LNCAP (cell line): ENCODE results near the gene TUSC1.

Source experiments
- TF ChIP-seq, protein P1 (sequence below): fragments of 450-650 bp; IDR thresholded peaks from 2 replicates; pipeline ENCODE4 v1.5.1; 2017; ENCODE audit warnings: mild to moderate bottlenecking

TUSC1 gene

DNA sequence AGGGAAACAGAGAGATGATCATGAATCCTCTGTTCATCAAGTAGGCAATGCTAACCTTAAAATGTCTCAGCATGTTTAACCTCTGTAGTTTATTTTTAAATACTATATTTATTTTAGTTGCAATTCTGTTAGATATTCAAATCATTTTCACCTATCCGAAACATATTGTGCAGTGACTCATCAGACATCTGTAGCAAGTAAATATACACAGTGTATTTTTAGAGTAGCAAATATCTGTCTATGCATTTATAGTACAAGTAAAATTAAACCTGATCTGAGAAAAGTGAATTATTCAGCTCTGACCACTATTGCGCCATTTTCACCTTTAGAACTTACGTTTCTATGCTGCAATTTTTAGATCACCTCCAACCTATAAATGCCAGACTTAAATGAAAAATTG lies 24.3 kb upstream of the TUSC1 start:
- TF ChIP-seq, protein P1, sequence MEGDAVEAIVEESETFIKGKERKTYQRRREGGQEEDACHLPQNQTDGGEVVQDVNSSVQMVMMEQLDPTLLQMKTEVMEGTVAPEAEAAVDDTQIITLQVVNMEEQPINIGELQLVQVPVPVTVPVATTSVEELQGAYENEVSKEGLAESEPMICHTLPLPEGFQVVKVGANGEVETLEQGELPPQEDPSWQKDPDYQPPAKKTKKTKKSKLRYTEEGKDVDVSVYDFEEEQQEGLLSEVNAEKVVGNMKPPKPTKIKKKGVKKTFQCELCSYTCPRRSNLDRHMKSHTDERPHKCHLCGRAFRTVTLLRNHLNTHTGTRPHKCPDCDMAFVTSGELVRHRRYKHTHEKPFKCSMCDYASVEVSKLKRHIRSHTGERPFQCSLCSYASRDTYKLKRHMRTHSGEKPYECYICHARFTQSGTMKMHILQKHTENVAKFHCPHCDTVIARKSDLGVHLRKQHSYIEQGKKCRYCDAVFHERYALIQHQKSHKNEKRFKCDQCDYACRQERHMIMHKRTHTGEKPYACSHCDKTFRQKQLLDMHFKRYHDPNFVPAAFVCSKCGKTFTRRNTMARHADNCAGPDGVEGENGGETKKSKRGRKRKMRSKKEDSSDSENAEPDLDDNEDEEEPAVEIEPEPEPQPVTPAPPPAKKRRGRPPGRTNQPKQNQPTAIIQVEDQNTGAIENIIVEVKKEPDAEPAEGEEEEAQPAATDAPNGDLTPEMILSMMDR, result no peak

DNA sequence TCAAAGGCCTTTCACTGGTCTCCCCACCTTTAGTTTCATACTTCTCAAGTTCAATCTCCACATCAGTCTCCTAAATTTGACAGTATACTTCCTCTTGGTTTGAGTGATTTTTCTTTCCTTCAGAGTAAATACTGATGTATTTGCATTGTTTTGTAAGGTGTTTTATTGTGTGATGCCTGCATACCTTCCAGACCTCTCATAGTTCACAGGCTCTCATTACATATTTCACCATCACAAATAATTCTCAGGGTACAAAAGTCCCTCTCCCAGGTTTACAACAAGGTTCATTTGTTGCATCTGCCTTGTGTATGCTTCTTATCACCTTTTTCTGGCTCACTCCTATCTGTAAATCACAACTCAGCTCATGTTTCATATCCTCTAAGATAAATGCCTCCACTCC lies 22.2 kb upstream of the TUSC1 start:
- TF ChIP-seq, protein P1, result no peak

DNA sequence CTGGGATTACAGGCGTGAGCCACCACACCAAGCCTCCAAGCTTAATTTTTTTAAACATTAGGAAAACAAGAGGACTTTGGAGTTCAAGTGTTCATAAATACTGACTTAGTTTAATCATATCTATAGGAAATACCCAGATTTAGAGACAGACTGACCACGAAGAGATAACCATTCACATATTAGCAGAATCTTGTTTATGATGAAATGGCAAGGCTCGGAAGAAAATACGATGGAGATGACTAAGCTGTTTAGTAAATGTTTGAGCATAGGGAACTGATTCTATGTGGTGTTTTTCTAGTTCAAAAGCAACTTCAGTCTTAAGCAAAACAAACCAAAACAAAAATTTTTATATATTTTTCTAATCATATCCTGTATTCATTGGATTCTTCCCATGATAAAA lies 13.5 kb upstream of the TUSC1 start:
- TF ChIP-seq, protein P1, result no peak

DNA sequence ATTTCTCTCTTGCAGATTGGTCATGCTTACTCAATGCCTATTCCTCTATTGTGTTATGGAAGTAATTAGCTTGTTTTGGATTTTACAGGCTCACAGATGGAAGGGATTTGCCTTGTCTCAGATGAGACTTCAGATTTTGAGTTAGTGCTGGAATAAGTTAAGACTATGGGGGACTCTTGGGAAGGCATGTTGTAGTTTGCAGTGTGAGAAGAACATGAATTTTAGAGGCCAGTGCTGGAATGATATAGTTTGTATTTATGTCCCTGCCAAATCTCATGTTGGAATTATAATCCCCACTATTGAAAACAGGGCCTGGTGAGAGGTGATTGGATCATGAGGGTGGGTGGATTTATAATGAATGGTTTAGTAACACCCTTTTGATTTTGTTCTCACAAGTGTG lies 6.1 kb upstream of the TUSC1 start:
- TF ChIP-seq, protein P1, result no peak

DNA sequence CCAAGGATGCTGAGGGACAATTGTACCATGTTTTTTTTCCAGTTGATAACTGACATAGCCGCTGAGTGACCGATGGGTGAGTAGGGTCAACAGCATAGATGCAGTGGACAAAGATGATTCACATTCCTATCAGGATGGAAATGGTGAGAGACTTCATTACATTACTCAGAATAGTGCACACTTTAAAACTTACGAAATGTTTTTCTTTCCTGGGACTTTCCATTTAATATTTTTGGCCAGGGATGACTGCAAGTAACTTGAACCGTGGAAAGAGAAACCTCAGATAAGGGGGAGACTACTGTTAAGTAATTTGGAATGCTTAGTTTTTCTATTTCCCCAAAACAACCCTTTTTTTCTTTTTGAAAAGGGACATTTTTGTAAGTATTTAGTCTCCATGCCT lies 3.0 kb upstream of the TUSC1 start:
- TF ChIP-seq, protein P1, result no peak

DNA sequence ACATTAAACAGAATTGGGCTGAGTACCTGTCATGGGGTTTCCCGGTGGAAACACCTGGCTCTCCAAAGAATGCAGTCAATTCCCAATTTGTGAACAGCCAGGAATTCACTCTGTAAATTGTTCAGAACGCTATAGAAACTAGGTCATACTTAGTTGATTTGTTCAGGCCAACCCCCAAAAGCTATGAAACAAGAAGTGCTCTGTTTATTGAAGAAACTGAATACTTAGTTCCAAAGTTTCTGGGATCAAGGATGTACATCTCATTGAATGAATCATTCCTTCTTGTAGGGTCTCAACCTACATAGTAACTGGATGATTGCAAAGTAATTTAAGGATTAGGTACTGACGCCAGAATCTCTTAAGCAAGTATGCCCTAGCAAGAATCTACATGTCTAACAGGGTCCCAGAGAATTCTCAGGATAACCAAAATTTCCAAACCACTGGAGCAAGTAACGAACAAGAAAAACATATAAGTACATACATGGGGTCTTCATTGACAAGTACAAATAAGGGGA lies 659 bp upstream of the TUSC1 start:
- TF ChIP-seq, protein P1, result no peak

DNA sequence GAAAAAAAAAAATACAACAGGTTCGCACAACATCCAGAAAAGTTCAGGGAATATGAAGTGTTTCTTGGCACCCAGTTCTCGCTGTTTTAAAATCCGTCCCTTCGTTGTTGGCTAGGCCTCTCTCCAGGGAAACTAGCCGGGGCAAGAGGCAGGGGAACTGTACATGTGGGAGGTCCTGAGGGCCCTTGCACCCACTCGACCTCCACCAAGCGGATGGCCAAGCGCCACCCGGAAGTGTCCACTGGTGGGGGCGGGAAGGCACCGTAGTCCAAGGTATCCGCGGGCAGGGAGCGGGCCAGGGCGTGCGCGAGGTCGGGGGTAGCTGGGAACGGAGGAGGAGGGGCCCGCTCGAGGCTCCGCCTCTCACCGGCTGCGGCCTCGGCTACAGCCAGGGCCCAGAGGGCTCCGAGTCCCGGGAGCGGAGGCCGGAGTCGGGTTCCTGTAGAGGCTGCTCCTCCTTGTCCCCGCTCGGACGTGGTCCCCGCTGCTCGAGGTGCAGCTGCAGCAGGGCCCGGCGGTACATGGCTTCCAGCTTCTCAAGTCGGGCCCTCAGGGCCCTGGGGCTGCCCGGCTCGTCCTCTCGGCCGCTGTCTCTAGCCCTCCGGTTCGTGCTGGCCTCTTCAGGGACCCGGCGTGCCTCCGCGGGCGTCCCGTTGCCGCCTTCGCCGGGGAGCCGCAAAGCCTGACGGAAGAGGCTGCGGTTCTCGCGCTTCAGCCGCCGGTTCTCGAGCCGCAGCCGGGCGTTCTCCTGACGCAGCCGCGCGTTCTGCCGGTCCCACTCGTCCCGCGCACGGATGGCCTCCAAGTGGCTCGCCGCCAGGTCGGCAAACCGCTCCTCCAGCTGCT lies 720 bp downstream of the TUSC1 start:
- TF ChIP-seq, protein P1, result no peak
